Measurements from ENCODE around the gene GUK1. TPM values are rescaled to one million over a fixed set of nuclear protein-coding genes. Genes with fewer than 3 reads are reported as not detected.

Gene GUK1
- total RNA-seq, 1 donor from 2014 or later: 219 TPM

DNA sequence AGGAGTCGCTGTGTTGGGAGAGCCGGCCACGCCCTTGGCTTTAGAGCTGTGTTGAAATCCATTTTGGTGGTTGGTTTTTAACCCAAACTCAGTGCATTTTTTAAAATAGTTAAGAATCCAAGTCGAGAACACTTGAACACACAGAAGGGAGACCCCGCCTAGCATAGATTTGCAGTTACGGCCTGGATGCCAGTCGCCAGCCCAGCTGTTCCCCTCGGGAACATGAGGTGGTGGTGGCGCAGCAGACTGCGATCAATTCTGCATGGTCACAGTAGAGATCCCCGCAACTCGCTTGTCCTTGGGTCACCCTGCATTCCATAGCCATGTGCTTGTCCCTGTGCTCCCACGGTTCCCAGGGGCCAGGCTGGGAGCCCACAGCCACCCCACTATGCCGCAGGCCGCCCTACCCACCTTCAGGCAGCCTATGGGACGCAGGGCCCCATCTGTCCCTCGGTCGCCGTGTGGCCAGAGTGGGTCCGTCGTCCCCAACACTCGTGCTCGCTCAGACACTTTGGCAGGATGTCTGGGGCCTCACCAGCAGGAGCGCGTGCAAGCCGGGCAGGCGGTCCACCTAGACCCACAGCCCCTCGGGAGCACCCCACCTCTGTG is 41.7 kb upstream of the GUK1 start:
- peaks cover 10% of the 10 kb centered on the region for H3K4me1 Mint-ChIP-seq (ENCODE audit: low read depth)
- H3K36me3 Mint-ChIP-seq (ENCODE audit: low read depth): peaks cover 74% of the 10 kb centered on the region

DNA sequence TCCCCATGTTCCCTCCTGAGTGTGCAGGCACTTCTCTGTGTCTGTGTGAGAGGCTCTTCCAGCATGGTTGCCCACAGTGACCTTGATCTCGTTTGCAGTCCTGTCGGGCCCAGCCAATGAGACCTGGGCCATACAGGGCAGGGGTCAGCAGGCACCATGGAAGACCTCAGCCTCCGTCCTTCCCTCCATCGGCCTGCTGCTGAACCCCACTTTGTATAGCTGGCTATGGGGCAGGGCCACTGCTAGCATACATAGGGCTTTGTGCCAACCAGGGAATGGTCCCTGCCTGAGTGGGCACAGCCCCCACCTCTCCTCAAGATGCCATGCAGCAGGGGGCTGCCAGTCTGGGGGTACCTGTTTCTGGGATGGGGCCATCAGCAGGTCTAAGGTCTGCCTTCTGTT is 40.7 kb upstream of the GUK1 start:
- intact Hi-C loops (cut with micrococcal nuclease): no loop called here
- Mint-ChIP-seq H3K9me3 (peaks cover 13% of the 10 kb centered on the region), H3K27me3 (ENCODE audit: low read depth) (no peaks in the 10 kb centered on the region), H3K36me3 (ENCODE audit: low read depth) (peaks cover 68% of the 10 kb centered on the region), H3K27ac (no peak overlapping the region), H3K4me1 (ENCODE audit: low read depth) (peaks cover 18% of the 10 kb centered on the region), H3K4me3 (ENCODE audit: low read depth) (no peak overlapping the region)
- DNase-seq (ENCODE audit: low spot score): no peak

More for the DNA sequence above, 41.7 kb upstream of the GUK1 start:
- Mint-ChIP-seq H3K27ac (no peak overlapping the region), H3K27me3 (ENCODE audit: low read depth) (no peaks in the 10 kb centered on the region), H3K9me3 (peaks cover 17% of the 10 kb centered on the region), H3K4me3 (ENCODE audit: low read depth) (no peak overlapping the region)
- intact Hi-C loops (cut with micrococcal nuclease): no loop called here
- no peak for DNase-seq (ENCODE audit: low spot score)

DNA sequence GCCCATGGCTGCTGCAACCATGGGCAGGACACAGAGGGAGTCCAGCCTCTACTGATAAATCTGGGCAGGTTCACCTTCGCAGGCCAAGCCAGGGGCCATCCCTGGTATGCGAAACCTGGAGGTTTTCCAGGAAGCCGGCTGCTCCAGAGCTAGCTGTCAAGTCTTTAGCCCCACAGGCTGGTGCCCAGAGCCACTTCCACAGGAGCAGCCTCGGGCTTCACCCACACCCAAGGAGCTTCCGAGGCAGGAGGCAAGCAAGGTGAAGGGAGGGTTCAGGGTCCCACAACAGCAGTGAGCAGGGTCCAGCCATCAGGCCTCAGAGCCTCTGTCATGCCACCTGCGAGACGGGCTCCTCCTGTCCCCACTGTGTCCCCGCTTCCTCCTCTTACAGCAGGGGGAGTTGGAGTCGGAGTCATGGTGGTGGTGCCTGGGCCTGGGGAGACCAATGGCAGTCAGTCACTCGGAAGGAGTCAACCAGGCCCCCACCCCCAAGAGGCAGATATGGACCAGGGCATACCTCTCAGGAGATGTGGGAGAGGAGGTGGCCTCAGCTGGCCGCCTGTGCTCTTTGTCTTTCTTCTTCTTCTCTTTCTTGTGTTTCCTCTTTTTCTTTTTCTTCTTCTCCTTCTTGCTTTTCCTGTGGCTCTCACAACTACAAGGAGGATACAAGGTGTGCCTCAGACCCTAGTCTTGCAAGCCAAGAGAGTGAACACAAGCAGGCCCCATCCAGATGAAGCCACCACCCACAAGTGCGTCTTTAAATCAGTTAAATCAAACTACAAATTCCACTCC is 39.1 kb upstream of the GUK1 start:
- H3K4me3 Mint-ChIP-seq (ENCODE audit: low read depth): peak overlapping the region; percentile 61
- DNase-seq (ENCODE audit: low spot score): no peak
- intact Hi-C loops (cut with micrococcal nuclease): loop anchor here (10.0 kb wide), 2 partner anchors 304 to 366 kb away; partner anchors contain the start of genes JMJD4, SNAP47 and TRIM11
- peak overlapping the region; percentile 68 for H3K27ac Mint-ChIP-seq
- H3K4me1 Mint-ChIP-seq (ENCODE audit: low read depth): peaks cover 19% of the 10 kb centered on the region
- H3K9me3 Mint-ChIP-seq: no peaks in the 10 kb centered on the region
- peaks cover 54% of the 10 kb centered on the region for H3K36me3 Mint-ChIP-seq (ENCODE audit: low read depth)
- H3K27me3 Mint-ChIP-seq (ENCODE audit: low read depth): no peaks in the 10 kb centered on the region

DNA sequence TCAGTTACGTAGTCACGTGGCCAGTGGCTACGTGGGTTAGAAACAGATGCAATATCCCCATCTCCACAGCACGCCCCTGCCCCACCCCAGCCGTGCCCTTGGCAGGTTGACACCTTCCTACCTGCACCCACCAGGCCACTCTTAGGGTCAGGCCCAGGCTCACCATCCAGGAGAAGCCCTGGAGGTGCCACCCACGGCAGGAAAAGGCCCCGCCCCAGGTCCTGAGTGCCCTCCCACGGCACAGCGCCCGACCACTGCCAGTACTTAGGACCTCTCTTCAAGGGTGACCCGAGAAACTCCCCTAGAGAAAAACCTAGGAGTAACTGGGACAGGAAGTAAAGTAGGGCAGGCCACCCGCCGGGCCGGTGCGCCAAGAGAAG is 38.5 kb upstream of the GUK1 start:
- intact Hi-C loops (cut with micrococcal nuclease): loop anchor here (10.0 kb wide), 2 partner anchors 303 to 367 kb away; partner anchors contain the start of genes JMJD4, SNAP47 and TRIM11
- Mint-ChIP-seq H3K27me3 (ENCODE audit: low read depth) (no peaks in the 10 kb centered on the region), H3K4me1 (ENCODE audit: low read depth) (peaks cover 22% of the 10 kb centered on the region), H3K36me3 (ENCODE audit: low read depth) (peaks cover 52% of the 10 kb centered on the region), H3K27ac (peak overlapping the region; percentile 68), H3K4me3 (ENCODE audit: low read depth) (peak overlapping the region; percentile 61), H3K9me3 (no peaks in the 10 kb centered on the region)
- no peak for DNase-seq (ENCODE audit: low spot score)

DNA sequence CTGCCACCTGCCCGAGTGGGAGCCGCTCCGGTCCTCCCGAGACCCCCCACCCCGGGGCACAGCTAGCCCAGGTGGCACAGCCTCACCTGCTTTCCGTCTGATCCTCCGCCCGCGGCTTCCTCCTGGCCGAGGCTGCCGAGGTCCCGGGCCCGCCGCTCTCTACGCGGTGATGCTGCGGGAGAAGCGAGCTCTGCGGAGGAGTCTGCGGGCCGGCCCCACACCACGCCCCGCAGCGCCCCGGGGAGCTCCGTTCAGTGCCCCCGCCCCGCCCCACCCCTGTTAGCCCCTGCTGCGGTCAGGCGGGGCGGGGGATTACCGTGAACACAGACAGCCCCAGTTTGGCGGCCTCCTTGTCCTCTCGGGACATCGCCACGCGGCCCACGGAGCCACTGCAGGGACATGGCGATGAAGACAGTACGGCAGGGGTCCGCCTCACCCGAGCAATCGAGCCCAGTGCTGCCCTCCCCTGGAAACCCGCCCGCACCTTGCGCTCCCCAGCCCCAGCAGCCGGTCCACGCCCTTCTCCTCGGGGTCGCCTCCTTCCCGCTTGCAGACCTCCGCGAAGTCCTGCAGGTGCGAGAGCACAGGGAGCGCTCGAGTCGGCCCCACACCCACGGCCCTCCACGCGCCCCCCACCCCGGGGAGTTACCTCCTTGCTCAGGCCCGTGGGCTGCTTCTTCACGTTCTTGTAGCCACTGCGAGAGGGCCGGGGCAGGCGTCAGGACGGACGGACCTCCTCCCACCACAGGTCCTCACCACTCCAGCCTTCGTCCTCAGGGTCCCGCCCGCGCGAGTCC is 37.9 kb upstream of the GUK1 start:
- Mint-ChIP-seq H3K4me1 (ENCODE audit: low read depth) (peaks cover 22% of the 10 kb centered on the region), H3K27ac (peak overlapping the region; percentile 46), H3K27me3 (ENCODE audit: low read depth) (no peaks in the 10 kb centered on the region), H3K4me3 (ENCODE audit: low read depth) (peak overlapping the region; percentile 77), H3K9me3 (no peaks in the 10 kb centered on the region), H3K36me3 (ENCODE audit: low read depth) (peaks cover 52% of the 10 kb centered on the region)
- peak; percentile 47 for DNase-seq (ENCODE audit: low spot score)
- intact Hi-C loops (cut with micrococcal nuclease): loop anchor here (10.0 kb wide), 2 partner anchors 303 to 367 kb away; partner anchors contain the start of genes JMJD4, SNAP47 and TRIM11

DNA sequence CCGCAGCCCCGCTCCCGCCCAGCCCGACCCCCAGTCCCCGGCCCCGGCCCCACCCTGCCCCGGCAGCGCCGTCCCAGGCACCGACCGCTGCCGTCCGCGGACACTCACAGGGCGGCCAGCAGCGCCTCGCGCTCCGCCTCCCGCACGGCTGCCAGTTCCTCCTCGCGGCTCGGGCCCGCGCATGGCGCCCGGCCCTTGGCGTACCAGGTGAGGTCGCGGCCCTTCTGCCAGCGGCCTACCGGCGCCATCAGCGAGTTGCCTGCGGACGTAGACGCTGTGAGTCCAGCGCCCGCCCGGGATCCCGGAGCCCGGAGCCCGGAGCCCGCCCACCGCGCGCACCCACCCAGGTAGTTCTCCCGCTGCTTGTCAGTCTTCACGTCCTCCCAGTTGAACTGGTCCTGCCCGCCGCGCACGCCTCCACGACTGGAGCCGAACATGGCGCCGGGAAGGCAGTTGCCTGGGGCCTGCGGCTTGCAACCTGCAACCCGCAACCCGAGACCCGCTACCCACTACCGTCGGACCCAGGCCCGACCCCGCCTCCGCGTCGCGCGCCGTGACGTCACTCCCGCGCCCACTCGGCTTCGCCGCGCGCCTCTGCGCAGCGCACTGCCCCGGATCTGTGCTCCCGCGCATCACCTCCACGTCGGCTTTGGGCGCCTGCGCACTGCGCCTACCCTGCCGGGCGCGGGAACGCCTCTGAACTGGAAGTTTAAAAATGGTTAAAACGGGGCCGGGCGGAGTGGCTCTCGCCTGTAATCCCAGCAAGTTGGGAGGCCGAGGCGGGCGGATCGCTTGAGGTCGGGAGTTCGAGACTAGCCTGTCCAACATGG is 37.1 kb upstream of the GUK1 start, which contains the start of gene C1orf35:
TSS of gene C1orf35 (minus strand) at position 535 of the 830 bp plus-strand sequence. CDS start at position 437, 98 bp downstream.
- Mint-ChIP-seq H3K4me3 (ENCODE audit: low read depth) (peak within 1 kb of the TSS; percentile 91), H3K4me1 (ENCODE audit: low read depth) (peaks cover 22% of the 10 kb centered on the region), H3K27me3 (ENCODE audit: low read depth) (no peaks in the 10 kb centered on the region), H3K36me3 (ENCODE audit: low read depth) (peaks cover 44% of the 10 kb centered on the region), H3K27ac (peak within 1 kb of the TSS; percentile 90), H3K9me3 (no peaks in the 10 kb centered on the region)
- peak; percentile 95 for DNase-seq (ENCODE audit: low spot score)
- intact Hi-C loops (cut with micrococcal nuclease): loop anchor here (1.0 to 10.0 kb wide), 5 partner anchors 21 to 368 kb away; partner anchors contain the start of genes ARF1, GUK1, JMJD4 and SNAP47

DNA sequence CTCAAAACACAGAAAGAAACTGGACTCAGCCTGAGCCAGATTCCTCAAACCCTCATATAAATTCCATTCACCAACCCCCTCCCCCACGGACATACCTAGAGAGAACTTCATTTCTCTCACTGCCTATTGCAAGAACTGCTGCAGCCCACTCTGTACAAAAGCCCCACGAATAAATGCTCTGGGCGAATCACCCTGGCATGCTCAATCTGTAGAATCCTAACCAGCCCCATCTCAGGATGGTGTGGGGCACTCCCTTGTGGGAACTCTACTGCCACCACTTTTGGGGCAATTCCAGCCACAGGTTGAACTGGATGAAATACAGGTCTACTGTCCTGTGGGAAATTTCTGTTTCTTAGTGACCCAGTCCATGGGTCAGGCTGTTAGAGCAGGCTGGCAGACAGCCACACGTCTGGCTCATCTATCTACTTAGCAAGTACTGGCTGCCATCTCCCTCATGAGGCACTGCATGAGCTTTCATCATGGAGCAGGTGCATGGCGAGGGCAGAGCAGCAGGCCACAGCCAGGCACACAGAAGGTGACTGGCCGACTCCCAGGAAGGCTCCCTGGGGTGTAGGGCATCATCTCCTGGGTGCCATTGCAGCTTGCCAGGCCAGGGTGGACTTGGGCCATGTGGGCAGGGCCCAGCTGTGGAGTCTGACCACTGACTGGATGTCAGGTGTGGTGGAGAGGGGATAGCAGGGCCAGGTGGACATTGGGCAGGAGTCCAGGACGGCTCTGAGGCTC is 35.4 kb upstream of the GUK1 start:
- intact Hi-C loops (cut with micrococcal nuclease): loop anchor here (10.0 kb wide), 2 partner anchors 300 to 370 kb away; partner anchors contain the start of genes JMJD4, SNAP47 and TRIM11

DNA sequence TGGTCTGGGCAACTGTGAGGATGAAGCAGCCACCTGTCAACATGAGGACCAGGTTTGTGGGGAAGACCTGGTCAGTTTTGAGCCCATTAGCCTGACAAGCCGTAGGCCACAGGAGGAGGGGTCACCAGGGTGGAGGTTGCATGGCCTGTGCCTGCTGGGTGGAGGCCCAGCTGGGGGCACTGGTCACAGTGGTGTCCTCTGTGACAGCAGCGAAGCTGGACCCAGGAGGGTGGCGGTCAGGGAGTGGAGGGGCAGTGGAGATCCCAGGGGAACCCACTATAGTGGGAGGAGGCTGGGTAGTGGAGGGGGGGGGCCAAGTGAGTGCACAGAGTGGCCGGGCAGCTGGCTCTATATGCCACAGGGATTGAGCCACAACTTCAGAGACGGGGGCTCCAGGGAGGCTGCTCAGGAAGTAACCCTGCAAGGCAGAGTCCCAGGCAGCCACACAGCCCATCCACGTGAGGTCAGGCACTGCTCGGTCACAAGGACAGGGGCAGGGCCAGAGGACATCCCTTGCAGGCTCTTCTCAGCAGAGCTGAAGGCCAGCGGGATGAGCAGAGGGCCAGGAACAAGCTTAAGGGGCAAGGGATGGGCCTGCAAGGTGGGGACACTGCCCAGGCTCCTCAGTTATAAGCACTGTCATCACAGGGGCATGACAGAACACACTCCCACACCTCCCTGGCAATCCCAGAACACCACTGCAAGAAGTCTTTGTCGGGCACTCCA is 34.6 kb upstream of the GUK1 start:
- H3K9me3 Mint-ChIP-seq: no peaks in the 10 kb centered on the region
- H3K36me3 Mint-ChIP-seq (ENCODE audit: low read depth): peaks cover 22% of the 10 kb centered on the region
- no peak overlapping the region for H3K27ac Mint-ChIP-seq
- DNase-seq (ENCODE audit: low spot score): no peak
- H3K4me3 Mint-ChIP-seq (ENCODE audit: low read depth): no peak overlapping the region
- intact Hi-C loops (cut with micrococcal nuclease): loop anchor here (10.0 kb wide), 2 partner anchors 299 to 371 kb away; partner anchors contain the start of genes JMJD4, SNAP47 and TRIM11
- H3K27me3 Mint-ChIP-seq (ENCODE audit: low read depth): no peaks in the 10 kb centered on the region
- H3K4me1 Mint-ChIP-seq (ENCODE audit: low read depth): peaks cover 35% of the 10 kb centered on the region

More for the DNA sequence above, 35.4 kb upstream of the GUK1 start:
- peaks cover 29% of the 10 kb centered on the region for H3K36me3 Mint-ChIP-seq (ENCODE audit: low read depth)
- H3K4me1 Mint-ChIP-seq (ENCODE audit: low read depth): peaks cover 29% of the 10 kb centered on the region
- H3K27ac Mint-ChIP-seq: peak overlapping the region; percentile 73
- peak overlapping the region; percentile 69 for H3K4me3 Mint-ChIP-seq (ENCODE audit: low read depth)
- DNase-seq (ENCODE audit: low spot score): no peak
- no peaks in the 10 kb centered on the region for H3K27me3 Mint-ChIP-seq (ENCODE audit: low read depth)
- no peaks in the 10 kb centered on the region for H3K9me3 Mint-ChIP-seq

DNA sequence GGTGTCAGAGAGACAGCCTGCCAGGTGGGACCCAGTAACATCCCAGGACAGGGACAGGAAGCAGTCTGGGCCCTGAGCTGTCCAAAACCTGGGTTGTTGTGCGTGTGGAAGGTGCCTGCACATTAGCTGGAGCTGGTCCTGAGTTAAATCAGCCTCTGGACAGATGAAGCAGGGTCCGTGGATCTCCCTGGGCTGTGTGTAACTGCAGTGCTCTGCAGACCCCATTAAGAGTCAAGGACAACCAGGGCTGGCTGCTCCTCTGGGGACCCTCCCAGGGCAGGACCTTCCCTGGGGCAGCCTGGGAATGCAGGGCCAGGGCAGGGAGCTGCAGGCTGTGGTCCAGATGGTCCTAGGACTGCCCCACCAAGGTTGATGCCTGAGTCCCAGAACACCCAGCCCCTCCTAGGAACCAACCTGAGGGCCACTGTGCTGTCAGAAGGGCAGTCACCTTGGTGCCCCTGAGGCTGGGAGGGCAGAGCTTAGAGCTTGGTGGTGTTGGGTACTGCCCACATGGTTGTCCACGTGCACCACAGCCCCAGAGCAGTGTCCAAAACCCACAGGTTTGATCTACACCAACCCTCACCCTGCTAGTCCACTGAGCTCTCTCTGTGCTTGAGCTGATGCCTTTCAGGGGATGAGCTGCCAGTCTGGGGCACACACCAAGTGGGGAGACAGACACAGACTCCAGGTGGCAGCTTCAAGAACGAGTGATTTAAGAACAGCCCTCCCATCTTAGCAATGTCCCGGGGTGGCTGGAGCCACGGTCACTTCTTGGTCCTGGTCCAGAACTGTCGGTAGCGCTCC is 33.9 kb upstream of the GUK1 start:
- Mint-ChIP-seq H3K36me3 (ENCODE audit: low read depth) (peaks cover 16% of the 10 kb centered on the region), H3K27ac (no peak overlapping the region), H3K27me3 (ENCODE audit: low read depth) (no peaks in the 10 kb centered on the region), H3K9me3 (no peaks in the 10 kb centered on the region), H3K4me3 (ENCODE audit: low read depth) (peak overlapping the region; percentile 54), H3K4me1 (ENCODE audit: low read depth) (peaks cover 35% of the 10 kb centered on the region)
- intact Hi-C loops (cut with micrococcal nuclease): loop anchor here (10.0 kb wide), 2 partner anchors 299 to 371 kb away; partner anchors contain the start of genes JMJD4, SNAP47 and TRIM11
- no peak for DNase-seq (ENCODE audit: low spot score)

DNA sequence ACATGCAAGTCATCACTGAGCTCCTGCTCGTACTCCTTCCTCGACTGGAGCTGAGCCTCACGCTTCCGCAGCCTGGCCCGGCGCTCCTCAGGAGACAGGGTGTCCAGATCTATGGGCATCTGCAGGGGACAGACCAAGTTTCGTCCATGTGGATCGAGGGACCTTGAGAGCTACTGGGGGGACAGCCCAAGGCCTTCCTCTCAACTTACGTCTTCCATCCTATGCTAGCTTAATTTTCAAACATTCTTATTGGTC is 33.4 kb upstream of the GUK1 start:
- DNase-seq (ENCODE audit: low spot score): no peak
- no peaks in the 10 kb centered on the region for H3K9me3 Mint-ChIP-seq

More for the DNA sequence above, 33.4 kb upstream of the GUK1 start:
- H3K4me1 Mint-ChIP-seq (ENCODE audit: low read depth): peaks cover 30% of the 10 kb centered on the region
- H3K36me3 Mint-ChIP-seq (ENCODE audit: low read depth): peaks cover 11% of the 10 kb centered on the region
- intact Hi-C loops (cut with micrococcal nuclease): loop anchor here (10.0 kb wide), 2 partner anchors 298 to 372 kb away; partner anchors contain the start of genes JMJD4, SNAP47 and TRIM11
- H3K27me3 Mint-ChIP-seq (ENCODE audit: low read depth): no peaks in the 10 kb centered on the region
- H3K4me3 Mint-ChIP-seq (ENCODE audit: low read depth): no peak overlapping the region
- H3K27ac Mint-ChIP-seq: no peak overlapping the region
